Stimulated activated CD4-positive, alpha-beta T cell treated with anti-CD3 and anti-CD28 coated beads, Interleukin-1b, Interleukin-23, amount 100 ng/mL, for 48 hours (primary cell): Measurements from ENCODE around the gene SAMD10.

Source experiments
- DNase-seq: peaks from one replicate; pipeline ENCODE4 v3.0.0-alpha.2; 2020

SAMD10 gene

DNA sequence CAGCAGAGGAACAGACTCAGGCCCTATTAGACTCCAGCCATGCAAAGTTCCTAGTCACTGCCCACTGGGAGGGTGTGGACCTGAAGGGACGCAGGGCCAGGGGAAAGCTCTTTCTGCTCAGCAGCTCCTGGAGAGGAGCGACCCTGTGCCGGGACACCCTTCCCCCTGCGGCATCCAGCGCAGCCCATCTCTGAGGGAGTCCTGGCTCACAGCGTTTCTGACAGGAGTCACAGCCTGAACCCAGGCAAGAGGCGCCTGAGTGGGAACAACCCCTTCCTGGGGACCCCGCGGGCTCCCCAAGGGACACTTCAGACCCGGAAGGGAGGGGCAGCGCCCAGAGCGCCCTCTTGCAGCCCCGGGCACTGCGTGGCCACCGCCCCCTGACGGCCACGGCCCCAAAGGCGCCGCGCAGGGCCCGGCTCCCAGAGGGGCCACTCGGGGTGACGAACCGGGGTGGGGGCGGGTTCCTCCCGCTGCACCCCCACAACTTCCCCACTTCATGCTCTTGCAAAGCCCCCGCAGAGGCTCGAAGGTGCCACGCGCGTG lies 24.1 kb downstream of the SAMD10 start:
- DNase-seq = no peak

DNA sequence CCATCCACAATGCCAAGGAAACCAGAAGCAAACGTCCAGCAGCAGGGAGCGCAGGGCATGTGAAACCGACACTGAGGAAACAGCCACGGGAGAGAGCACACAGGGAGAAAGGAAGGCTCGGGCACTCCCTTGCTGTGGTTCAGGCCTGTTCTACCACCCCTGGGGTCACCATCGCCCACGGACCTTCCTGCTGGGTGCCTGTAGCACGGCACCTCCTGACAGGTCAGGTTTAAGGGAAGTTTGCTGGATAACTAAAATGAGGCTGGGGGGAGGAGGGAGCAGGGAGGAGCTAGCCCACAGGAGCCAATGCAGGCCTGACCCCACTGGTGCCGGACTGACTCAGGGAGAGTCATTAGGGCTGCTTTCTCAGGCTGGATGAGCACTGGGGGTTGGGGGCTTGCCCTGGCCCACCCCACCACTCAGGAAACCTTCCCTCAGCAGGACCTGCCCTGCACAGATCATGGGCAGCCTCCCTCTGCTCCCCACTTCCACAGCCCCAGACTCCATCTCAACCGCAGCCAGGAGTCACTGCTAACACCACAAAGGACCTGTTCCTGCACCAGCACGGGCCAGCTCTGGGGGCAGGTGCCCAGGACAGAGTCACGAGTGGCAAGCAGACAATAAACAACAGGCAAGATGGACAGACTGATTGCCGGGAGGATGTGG lies 25.5 kb downstream of the SAMD10 start:
- DNase-seq = no peak

DNA sequence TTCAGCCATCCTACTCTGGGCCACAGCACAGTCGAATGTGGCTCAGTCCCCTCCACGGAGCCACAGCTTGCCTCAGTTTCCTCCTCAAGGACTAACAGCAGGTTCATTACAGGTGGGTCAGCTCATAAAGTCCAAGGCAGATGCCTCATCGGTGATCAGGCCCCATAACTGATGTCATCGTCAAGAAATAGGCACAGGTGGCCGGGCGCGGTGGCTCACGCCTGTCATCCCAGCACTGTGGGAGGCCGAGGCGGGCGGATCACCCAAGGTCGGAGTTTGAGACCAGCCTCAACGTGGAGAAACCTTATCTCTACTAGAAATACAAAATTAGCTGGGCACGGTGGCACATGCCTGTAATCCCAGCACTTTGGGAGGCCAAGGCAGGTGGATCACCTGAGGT lies 26.7 kb downstream of the SAMD10 start:
- no peak for DNase-seq

DNA sequence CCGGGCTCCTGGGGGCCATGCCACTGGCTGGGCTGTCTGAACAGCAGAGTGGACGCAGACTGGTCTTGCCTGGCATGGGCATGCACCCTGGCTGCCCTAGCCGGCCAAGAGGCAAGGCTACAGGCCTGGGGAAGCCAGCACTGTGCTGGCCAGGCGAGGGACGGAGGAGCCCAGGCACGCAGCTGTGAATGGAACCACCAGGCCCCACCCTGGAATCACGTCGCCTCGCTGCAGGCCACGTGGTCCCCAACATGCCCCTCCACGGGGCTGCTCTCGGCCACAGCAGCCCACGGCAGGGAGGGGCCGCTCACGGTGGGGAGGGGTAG lies 27.3 kb downstream of the SAMD10 start:
- no peak for DNase-seq

DNA sequence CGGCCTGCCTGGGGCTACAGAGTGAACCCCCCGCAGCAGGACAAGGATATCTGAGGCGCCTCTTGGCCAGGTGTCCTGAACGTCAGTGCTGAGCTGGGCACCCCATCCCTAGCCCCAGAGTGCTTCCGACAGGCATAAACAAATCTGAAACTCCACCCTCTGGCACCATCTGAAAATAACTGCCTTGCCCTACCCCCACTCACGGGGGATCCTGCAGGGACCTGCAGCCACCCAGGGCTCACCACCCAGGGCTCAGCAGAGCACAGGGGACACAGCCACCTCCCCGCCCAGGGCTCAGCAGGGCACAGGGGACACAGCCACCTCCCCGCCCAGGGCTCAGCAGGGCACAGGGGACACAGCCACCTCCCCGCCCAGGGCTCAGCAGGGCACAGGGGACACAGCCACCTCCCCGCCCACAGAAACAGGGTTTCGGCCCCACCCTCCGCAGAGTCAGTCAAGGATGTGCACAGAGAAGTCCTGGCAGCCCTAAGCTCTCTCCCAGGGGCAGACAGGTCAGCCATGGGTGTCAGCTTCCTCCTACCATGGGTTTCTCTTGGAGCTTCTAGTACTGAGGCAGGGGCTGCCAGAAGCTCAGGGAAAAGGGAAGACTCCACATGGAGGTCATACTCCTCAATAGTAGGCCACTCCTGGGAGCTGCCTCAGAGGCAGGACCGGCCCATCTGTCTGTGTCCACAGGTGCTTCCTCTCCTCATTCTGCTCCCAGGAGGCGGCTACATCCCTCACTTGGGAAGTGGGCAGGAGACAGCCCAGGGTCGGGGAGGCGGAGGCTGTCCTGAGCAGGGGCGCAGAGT lies 27.8 kb downstream of the SAMD10 start:
- no peak for DNase-seq

DNA sequence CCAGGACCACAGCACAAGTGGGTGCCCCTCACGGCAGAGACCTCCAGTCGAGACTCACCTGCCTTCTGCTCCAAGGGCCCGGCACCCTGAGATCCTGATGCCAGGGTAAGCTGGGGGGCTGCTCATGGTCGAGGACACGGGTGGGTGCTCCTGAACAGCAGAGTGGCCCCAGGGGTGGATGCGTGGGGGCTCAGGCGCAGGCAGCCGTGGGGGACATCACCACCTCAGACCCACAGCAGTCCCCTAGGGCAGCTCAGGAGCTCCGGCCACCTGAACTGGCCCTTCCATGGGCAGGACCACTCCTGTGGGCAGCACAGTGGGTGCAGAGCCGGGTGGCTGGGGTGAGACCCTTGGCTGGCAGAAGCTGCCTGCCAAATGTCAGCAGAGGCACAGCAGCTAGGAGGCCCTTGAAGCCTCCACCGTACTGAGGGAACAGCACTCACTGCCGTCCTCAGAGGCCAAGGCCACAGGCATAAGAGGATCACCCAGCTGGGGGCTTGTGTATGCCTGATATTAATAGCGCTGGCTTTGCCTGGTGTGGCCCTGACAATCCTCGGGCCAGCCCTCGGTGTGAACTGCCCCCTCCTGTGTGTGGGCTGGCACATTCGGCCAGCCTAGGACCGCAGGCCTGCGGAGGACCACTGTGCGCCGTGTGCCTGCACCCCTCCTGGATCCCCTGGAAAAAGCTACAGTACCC lies 28.6 kb downstream of the SAMD10 start:
- no peak for DNase-seq

DNA sequence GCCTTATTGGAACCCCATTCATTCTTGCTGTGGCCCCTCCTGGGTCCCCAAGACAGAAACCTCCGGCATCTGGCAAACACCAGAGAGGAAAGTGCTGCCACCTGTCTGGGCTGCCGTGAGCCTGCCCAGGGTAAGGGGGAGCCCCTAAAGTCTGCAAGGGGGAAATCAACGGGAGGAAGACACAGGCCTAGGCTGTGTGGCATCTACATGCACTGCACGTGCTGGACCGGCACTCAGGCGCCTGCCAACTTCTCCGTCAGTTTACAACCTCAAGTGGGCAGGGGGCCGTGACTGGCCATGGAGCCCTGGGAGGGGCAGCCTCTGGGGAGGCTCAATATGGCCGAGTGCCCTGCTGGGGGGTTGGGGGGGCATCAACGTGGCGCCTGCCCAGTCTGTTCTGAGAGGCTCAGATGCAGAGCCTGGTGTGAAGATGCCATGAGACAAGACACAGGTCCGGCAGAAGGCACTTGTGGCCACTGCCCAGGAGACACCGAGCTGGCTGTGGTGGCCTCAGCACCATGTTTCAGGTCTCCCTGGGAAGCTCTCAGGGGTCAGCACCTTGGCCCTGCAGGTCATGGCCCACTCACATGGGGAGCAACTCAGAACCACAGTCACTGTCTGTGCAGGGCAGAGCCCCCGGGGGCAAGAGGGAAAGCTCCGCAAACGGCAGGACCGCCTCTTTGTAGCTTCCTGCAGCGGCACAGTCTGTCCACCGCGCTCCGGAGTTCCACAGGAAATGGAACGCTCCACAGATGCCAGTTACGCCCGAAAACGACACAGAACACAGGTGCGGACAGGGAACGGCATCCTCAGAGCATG lies 31.6 kb downstream of the SAMD10 start:
- DNase-seq = no peak

DNA sequence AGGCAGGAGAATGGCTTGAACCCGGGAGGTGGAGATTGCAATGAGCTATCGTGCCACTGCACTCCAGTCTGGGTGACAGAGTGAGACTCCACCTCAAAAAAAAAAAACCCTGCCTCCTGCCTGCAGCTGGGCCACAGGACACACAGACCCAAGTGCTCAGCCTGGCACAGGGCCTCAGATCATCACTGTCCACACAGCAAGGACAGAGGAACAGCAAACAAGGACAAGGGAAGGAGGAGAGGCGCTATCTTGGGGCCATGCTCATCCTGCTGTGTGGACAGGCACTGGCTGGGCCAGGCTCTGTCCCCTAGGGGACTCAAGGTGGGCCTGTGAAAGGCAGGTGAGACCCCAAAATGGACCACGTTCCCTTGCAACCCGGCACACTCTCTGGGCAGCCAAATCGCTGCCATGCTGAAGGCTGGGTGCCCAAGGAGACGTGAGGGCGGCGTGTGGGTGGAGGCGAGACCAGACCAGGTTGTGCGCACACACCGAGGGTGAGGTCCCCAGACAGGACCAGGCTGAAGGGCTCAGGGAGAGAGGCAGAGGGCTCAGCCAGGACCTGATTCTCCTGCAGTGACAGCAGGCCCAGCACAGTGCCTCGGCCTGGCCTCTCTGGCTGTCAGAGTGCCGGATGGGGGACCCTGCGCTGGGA lies 32.3 kb downstream of the SAMD10 start:
- no peak for DNase-seq

DNA sequence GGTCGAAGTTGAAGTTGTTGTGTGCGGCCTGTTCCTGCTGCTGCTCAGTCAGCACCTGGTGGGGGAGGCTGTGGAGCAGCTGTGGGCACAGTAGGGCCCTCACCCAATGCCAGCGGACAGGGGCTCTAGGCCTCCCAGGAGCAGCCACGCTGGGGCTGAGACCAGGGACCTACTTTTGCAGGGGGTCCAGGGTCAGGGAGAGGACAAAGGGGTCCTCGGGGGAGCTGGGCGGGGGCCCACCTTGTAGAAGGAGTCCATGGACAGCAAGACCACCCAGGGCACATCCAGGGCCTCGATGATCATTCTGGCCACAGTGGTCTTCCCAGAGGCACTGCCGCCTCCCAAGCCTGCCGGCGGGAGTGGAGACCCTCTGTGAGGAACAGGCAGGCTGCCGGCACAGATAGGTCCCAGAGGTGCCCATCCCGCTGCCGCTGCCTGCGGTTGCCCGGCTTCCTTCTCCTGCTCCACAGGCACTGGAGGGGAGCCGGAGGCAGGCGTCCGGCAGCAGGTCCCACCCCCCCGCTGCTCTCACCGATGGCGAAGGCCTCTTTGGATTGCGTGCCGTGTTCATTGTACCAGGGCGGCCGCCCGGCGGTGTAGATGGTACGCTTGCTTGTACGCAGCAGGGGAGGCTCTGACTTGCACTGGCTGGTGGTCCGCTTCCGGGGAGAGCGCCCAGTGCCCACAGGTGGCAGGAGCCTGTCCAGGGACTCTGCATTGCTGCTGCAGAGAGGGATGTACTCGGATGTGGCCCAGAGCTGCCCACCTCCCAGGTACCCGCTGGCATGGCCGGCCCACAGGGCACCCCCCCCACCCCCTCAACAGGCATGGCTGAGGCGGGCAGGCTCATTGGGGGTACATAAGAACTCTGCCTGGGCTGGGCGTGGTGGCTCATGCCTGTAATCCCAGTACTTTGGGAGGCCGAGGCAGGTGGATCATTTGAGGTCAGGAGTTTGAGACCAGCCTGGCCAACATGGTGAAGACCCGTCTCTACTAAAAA lies 33.2 kb downstream of the SAMD10 start:
- DNase-seq = no peak

DNA sequence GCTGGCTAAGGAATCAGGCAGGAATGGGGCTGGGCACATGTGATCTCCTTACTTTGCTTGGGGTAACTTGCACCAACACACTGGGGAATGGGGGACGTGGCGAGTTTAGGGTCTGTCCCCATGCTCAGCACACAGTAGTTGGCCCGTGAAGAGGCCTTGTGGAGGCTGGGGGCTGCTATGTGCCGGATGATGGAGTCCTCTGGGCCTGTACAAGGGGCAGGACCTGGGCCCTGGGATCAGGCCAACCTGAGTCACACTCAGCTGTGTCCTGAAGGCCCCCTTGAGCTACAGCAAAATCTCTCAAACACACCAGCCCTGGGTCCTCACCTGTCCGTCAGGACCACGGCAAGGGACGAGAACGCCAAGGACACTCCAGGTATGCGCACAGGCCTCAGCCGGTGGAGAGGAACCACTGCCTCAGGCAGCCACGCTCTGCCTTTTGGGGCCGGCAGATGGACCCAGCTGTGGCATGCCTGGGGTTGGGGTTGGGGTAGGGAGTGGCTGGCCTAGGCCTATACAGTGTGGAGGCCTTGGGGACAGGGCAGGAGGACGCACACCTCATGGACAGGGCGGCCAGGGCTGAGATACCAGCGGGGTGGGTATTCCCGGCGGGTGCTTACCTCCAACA lies 34.3 kb downstream of the SAMD10 start:
- DNase-seq = no peak

DNA sequence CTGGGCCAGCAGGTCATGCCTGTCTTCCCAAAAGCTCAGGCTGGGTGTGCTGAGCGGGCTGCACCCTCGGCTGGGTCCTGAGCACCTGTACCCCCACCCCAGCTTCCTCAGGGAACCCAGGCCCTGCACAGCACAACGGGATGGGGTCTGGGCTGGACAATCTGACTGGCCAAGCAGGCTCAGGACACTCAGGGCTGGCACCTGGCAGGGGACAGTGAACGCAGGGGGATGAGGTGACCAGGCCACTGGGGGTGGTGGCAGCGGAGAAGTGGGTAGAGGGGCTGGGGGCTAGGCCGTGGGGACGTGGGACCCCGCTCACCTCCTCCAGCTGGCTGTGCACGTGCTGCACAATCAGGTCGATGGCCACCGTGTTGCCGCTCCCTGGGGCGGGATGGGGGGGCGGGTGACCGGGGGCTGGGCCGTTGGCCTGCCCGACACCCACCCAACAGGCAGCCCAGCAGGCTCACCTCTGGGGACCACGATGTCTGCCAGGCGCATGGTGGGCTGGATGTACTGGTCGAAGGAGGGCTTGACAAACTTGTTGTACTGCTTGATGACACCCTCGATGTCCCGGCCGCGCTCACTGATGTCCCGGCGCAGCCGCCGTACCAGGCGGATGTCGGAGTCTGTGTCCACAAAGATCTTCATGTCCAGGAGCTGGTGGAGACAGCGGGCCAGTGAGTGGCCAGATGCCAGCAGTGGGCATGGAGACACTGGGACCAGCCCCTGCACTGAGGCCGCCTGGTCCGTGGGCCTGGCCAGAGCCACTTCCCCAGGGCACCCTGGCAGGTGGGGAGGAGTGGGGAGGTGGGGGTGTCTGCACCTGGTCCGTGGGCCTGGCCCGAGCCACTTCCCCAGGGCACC lies 35.1 kb downstream of the SAMD10 start:
- DNase-seq = no peak

DNA sequence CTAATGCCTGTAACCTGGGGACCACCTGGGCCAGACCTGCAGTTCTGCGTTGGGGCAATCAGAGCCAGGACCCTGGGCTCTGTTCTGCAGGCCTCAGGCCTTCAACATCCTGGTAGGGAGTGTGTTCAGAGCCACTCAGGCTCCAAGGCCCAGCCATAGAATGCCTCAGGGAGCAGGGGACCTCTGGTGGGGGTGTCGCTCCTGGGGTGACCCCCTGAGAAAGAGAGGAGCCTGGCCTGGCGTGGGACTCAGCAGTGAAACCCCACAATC lies 35.7 kb downstream of the SAMD10 start:
- no peak for DNase-seq

DNA sequence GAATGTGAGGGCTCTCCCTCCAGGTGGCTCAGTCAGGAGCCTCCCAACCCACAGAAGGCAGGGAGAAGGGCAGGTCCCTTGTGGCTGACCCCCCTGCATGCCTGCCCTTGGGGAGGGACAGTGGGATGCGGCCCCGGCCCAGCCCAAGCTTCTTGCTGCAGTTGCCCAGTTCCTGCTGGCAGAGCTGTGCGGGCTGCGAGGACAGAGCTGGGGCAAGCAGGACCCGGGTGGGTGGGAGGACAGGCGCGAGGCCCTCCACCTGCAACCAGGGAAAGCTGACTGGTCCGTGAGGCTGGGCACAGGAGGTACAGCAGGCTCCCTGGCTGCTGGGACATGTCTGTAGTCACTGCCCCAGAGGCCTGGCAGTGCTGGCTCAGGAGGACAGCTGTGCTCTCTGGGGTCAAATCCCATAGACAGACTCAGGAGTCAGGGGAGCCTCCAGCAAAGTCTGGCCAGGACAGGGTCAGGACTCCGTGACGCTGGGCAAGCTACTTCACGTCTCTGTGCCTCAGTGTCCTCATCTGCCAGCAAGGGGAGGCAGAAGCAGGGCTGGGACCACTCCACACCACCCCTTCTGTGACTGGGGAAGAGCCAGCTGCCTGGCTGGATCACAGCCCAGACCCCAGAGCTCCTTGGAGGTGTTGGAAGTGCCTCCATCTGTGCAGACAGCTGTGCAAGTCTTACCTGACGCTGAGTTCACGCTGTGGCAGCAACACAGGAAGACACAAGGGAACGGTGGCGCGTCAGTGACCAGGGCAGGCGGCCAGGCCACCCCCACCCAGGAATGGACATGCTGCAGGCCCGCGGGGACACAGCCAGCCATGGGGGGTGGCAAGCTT lies 36.3 kb downstream of the SAMD10 start:
- no peak for DNase-seq

DNA sequence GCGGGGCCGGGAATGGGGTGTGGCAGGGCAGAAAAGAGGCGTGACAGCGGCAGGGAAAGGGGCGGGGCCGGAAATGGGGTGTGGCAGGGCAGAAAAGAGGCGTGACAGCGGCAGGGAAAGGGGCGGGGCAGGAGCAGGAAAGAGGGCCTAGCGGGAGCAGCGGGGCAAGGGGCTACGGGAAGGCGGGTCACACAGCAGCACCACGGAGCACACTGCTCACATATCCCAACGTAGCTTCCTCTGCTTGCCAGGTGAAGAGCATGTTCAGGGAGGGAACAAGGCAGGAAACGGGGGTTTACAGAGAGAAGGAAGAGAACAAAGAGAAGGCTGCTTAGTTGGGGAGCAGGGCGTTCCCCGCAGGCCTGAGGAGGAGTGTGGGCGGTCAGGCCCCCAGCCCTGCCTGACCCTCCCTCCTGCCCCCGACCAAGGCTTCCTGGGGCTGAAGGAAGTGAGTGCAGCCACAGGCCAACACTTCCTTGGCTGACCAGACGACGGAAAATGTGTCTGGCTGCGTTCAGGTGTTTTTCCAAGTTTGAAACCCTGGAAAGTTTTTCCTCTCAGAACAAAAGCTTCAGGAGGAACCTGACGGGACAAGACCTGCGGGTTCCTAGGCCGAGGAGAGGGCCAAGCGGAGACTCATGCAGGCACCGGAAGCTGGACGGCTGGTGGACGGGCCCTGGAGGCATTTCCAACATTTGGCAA lies 37.0 kb downstream of the SAMD10 start:
- peak; percentile 75 for DNase-seq

DNA sequence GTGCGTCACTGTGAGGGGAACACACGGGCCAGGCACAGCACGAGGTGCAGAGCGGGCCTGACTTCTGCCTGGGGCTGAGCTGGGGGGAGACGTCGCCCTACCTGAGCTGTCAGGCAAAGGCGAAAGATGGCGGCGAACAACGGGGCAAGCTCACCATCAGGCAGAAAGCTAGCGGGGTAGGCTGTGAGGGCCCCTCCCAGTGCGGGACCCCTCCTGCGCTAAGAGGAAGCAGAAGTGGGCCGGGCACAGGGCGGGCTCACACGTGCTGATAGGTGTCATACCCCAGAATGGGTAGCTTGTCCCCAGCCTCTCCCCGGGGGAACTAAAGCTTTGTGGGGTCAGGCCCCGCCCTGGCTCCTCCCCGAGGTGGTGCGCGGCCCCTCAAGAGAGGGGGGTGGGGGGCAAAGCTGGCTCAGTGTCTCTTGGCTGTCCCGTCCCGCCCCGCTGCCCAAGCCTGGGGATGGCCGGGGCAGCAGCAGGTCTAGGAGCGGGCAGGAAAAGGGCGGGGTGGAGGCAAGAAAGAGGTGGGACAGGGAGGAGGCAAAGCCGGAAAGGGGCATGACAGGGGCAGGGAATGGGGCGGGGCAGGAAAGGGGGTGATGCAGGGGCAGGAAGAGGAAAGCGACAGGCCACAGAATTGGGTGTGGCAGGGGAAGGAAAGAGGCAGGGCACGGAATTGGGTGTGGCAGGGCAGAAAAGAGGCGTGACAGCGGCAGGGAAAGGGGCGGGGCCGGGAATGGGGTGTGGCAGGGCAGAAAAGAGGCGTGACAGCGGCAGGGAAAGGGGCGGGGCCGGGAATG lies 38.0 kb downstream of the SAMD10 start:
- DNase-seq = peak; percentile 81

DNA sequence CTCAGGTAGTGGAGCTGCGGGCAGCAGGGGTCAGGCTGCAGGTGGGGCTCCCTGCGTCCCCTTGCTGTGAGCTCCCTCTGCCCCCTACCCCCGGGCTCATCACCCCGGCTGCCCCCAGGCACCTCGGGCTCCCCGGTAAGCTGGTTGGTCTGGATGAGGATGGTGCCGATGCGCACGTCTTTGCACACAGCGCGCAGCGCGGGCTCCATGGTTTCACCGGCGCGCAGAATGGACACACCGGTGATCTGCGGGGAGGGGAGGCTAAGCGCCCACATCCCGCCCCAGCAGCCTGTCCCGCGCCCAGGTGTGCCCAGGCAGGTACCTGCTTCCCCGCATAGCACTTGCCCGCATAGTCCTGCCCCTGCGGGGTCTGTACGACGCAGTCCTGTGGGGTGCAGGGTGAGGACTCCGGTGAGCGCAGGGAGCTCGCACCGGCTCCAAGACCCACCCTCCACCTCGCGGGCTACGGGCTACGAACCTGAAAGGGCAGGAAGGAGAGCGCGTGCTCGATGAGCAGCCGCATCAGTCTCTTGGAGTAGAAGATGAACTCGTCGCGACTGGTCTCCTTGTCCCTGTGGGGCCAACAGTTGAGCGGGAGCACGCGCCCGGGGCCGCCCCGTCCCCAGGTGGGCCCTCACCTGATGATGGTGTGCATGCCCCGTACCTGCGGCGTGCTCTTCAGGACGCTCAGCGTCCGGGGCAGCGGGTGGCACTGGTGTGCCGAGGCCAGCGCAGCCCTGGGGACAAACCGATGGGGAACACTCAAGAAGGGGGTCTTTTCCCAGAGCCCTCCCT lies 38.8 kb downstream of the SAMD10 start:
- DNase-seq = no peak

DNA sequence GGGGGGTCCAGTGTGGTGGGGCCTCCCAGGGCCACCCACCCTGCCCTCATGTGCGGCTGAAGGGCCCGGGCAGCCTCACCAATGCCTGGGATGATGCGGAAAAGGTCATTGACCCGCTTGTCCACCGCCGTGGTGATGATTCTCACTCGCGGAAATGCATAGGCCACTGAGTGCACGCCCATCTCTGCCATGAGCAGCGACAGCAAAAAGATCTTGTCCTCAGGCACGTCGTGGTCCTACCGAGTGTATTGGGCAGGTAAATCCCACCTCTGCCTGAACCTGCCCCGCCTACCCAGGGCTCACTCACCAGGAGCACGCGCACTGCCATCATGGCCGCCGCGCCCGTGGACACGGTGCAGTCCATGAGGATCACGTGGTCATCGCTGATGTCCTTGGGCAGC lies 39.4 kb downstream of the SAMD10 start:
- DNase-seq = no peak
